Measurements from ENCODE around the gene LSM10. TPM values are rescaled to one million over a fixed set of nuclear protein-coding genes. Genes with fewer than 3 reads are reported as not detected.
A peak's percentile ranks its signal among the peaks of the same experiment; 100 is the strongest.

The LSM10 gene
- total RNA-seq, 1 donor from 2014 or later, result 9.9 TPM

- no peak for DNase-seq (ENCODE audit: low read depth in 2 of 2)
Observed at GRCh38 chr1:36383240-36383639, 14.5 kb downstream of the LSM10 start.

GRCh38 chr1:36382669-36383068, 15.0 kb downstream of the LSM10 start:
- no peak for DNase-seq (ENCODE audit: low read depth in 2 of 2)

- no peak for DNase-seq (ENCODE audit: low read depth in 2 of 2)
Observed at GRCh38 chr1:36382231-36382630, 15.5 kb downstream of the LSM10 start.

GRCh38 chr1:36381405-36381804, 16.3 kb downstream of the LSM10 start:
- no peak for DNase-seq (ENCODE audit: low read depth in 2 of 2)

GRCh38 chr1:36380782-36381181, 16.9 kb downstream of the LSM10 start:
- DNase-seq (ENCODE audit: low read depth in 2 of 2), result no peak

- no peak for DNase-seq (ENCODE audit: low read depth in 2 of 2)
Observed at GRCh38 chr1:36380143-36380619, 17.5 kb downstream of the LSM10 start.

- DNase-seq (ENCODE audit: low read depth in 2 of 2), result no peak
Observed at GRCh38 chr1:36377791-36378492, 19.8 kb downstream of the LSM10 start.

- DNase-seq (ENCODE audit: low read depth in 2 of 2), result no peak
Observed at GRCh38 chr1:36372617-36373016, 25.1 kb downstream of the LSM10 start.

GRCh38 chr1:36369061-36369861, 28.4 kb downstream of the LSM10 start:
- DNase-seq (ENCODE audit: low read depth in 2 of 2), result peak; percentile 71 to 83

- no peak for DNase-seq (ENCODE audit: low read depth in 2 of 2)
Observed at GRCh38 chr1:36367798-36368197, 29.9 kb downstream of the LSM10 start.

GRCh38 chr1:36367066-36367465, 30.6 kb downstream of the LSM10 start:
- peak; percentile 50 to 63 for DNase-seq (ENCODE audit: low read depth in 2 of 2)

- peak in 1 of 2 donors; percentile 65 for DNase-seq (ENCODE audit: low read depth in 2 of 2)
Observed at GRCh38 chr1:36366091-36366661, 31.5 kb downstream of the LSM10 start.

GRCh38 chr1:36365381-36365780, 32.3 kb downstream of the LSM10 start:
- no peak for DNase-seq (ENCODE audit: low read depth in 2 of 2)

GRCh38 chr1:36359911-36360550, 37.7 kb downstream of the LSM10 start:
- peak in 1 of 2 donors; percentile 60 for DNase-seq (ENCODE audit: low read depth in 2 of 2)

GRCh38 chr1:36359383-36359782, 38.3 kb downstream of the LSM10 start:
- DNase-seq (ENCODE audit: low read depth in 2 of 2), result no peak

- no peak for DNase-seq (ENCODE audit: low read depth in 2 of 2)
Observed at GRCh38 chr1:36358514-36359084, 39.1 kb downstream of the LSM10 start.

GRCh38 chr1:36355811-36356210, 41.9 kb downstream of the LSM10 start:
- DNase-seq (ENCODE audit: low read depth in 2 of 2), result no peak

- no peak for DNase-seq (ENCODE audit: low read depth in 2 of 2)
Observed at GRCh38 chr1:36354486-36354885, 43.2 kb downstream of the LSM10 start.

- peak; percentile 36 to 64 for DNase-seq (ENCODE audit: low read depth in 2 of 2)
Observed at GRCh38 chr1:36352910-36353878, 44.5 kb downstream of the LSM10 start.

Measured in lung microvascular endothelial cell (primary cell).